H9 (cell line): ENCODE results near the gene SLC38A5. TPM values are rescaled to one million over a fixed set of nuclear protein-coding genes. Genes with fewer than 3 reads are reported as not detected.

Source experiments
- DNase-seq: peaks from one replicate; pipeline ENCODE4 v3.0.0-alpha.2; 2017
- H2AFZ ChIP-seq: one replicate; pipeline ENCODE4 v1.6.1; 2013; ENCODE audit warnings: mild to moderate bottlenecking, low read length, control low read depth, moderate library complexity
- H2AK5ac ChIP-seq: 2 replicates; pipeline ENCODE4 v1.6.1; 2013; ENCODE audit warnings: low read length, control low read depth, mixed read lengths; ENCODE audit not compliant: insufficient read length
- H2BK120ac ChIP-seq: one replicate; pipeline ENCODE4 v1.6.1; 2013; ENCODE audit warnings: low read depth, mild to moderate bottlenecking, low read length, control low read depth, inconsistent platforms; ENCODE audit not compliant: poor library complexity, severe bottlenecking
- H2BK12ac ChIP-seq: 2 replicates; pipeline ENCODE4 v1.6.1; 2013; ENCODE audit warnings: low read length, control low read depth, mixed read lengths, low read depth; ENCODE audit not compliant: insufficient read length
- H2BK15ac ChIP-seq: 2 replicates; pipeline ENCODE4 v1.6.1; 2013; ENCODE audit warnings: low read depth, low read length, control low read depth
- H2BK20ac ChIP-seq: one replicate; pipeline ENCODE4 v1.6.1; 2013; ENCODE audit warnings: low read depth, mild to moderate bottlenecking, low read length, control low read depth, inconsistent platforms; ENCODE audit not compliant: poor library complexity, severe bottlenecking
- H2BK5ac ChIP-seq: 2 replicates; pipeline ENCODE4 v1.6.1; 2013; ENCODE audit warnings: low read length, control low read depth, mixed read lengths; ENCODE audit not compliant: insufficient read length
- H3K14ac ChIP-seq: 2 replicates; pipeline ENCODE4 v1.6.1; 2013; ENCODE audit warnings: low read length, control low read depth; ENCODE audit not compliant: insufficient read depth
- H3K18ac ChIP-seq: 2 replicates; pipeline ENCODE4 v1.6.1; 2013; ENCODE audit warnings: low read depth, mild to moderate bottlenecking, mixed read lengths, low read length, control low read depth; ENCODE audit not compliant: insufficient read length
- H3K23ac ChIP-seq: 2 replicates; pipeline ENCODE4 v1.6.1; 2013; ENCODE audit warnings: low read length, control low read depth, mixed read lengths, low read depth; ENCODE audit not compliant: insufficient read length
- H3K23me2 ChIP-seq: 2 replicates; pipeline ENCODE4 v1.6.1; 2013; ENCODE audit warnings: low read depth, mild to moderate bottlenecking, mixed read lengths, low read length, control low read depth; ENCODE audit not compliant: insufficient read length, poor library complexity, severe bottlenecking
- H3K27ac ChIP-seq: 2 replicates; pipeline ENCODE4 v1.5.1; 2013; ENCODE audit warnings: low read length, control low read depth, mixed read lengths, low read depth; ENCODE audit not compliant: insufficient read length
- H3K27me3 ChIP-seq: 2 replicates; pipeline ENCODE4 v1.6.1; 2013; ENCODE audit warnings: low read length, control low read depth, inconsistent platforms; ENCODE audit not compliant: insufficient read depth
- H3K4ac ChIP-seq: 2 replicates; pipeline ENCODE4 v1.6.1; 2013; ENCODE audit warnings: low read depth, mild to moderate bottlenecking, control low read depth, inconsistent platforms, low read length, moderate library complexity
- H3K4me1 ChIP-seq: 2 replicates; pipeline ENCODE4 v1.6.1; 2013; ENCODE audit warnings: low read length, control low read depth, inconsistent platforms; ENCODE audit not compliant: insufficient read depth
- H3K4me2 ChIP-seq: 2 replicates; pipeline ENCODE4 v1.6.1; 2013; ENCODE audit warnings: low read length, control low read depth, mixed read lengths; ENCODE audit not compliant: insufficient read length, insufficient read depth
- H3K56ac ChIP-seq: 2 replicates; pipeline ENCODE4 v1.6.1; 2013; ENCODE audit warnings: low read depth, mild to moderate bottlenecking, mixed read lengths, low read length, control low read depth; ENCODE audit not compliant: insufficient read length
- H3K79me1 ChIP-seq: 2 replicates; pipeline ENCODE4 v1.6.1; 2013; ENCODE audit warnings: low read depth, mild to moderate bottlenecking, moderate library complexity, low read length, control low read depth, inconsistent platforms; ENCODE audit not compliant: insufficient read depth, poor library complexity, severe bottlenecking
- H3K79me2 ChIP-seq: 2 replicates; pipeline ENCODE4 v1.6.1; 2013; ENCODE audit warnings: low read length, control low read depth, inconsistent platforms; ENCODE audit not compliant: insufficient read depth
- H3K9ac ChIP-seq: 2 replicates; pipeline ENCODE4 v1.6.1; 2013; ENCODE audit warnings: low read length, control low read depth, mixed read lengths; ENCODE audit not compliant: insufficient read length; ENCODE audit errors: extremely low read depth
- H3K9me3 ChIP-seq: one replicate; pipeline ENCODE4 v1.6.1; 2013; ENCODE audit warnings: low read depth, low read length, inconsistent platforms; ENCODE audit not compliant: control insufficient read depth
- H3T11ph ChIP-seq: one replicate; pipeline ENCODE4 v1.6.1; 2013; ENCODE audit warnings: mild to moderate bottlenecking, low read length, control low read depth, inconsistent platforms
- H4K20me1 ChIP-seq: one replicate; pipeline ENCODE4 v1.6.1; 2013; ENCODE audit not compliant: control insufficient read depth, insufficient read length, insufficient read depth
- H4K5ac ChIP-seq: 2 replicates; pipeline ENCODE4 v1.6.1; 2013; ENCODE audit warnings: low read depth, mild to moderate bottlenecking, mixed read lengths, low read length, control low read depth; ENCODE audit not compliant: insufficient read length
- H4K8ac ChIP-seq: replicated peaks from 2 replicates; pipeline ENCODE4 v1.6.1; 2013; ENCODE audit warnings: low read length, control low read depth, mixed read lengths, low read depth; ENCODE audit not compliant: insufficient read length
- H4K91ac ChIP-seq: 2 replicates; pipeline ENCODE4 v1.6.1; 2013; ENCODE audit warnings: low read depth, mild to moderate bottlenecking, moderate library complexity, mixed read lengths, low read length, control low read depth; ENCODE audit not compliant: insufficient read length
- H3K27ac Mint-ChIP-seq, 3 experiments: 2 replicates in 2 of 3; 3 replicates in 1 of 3; pipeline ENCODE4 v1.8.0; 2020 to 2021; ENCODE audit warnings: mixed read lengths in 3 of 3, mild to moderate bottlenecking in 1 of 3, moderate library complexity in 1 of 3
- H3K27me3 Mint-ChIP-seq: 2 replicates; pipeline ENCODE4 v1.8.0; 2021; ENCODE audit warnings: low read depth, mild to moderate bottlenecking, moderate library complexity, mixed read lengths
- H3K36me3 Mint-ChIP-seq, 3 experiments: 2 replicates in 2 of 3; 3 replicates in 1 of 3; pipeline ENCODE4 v1.8.0; 2020 to 2021; ENCODE audit warnings: low read depth in 3 of 3, mixed read lengths in 3 of 3; ENCODE audit not compliant: insufficient read depth in 1 of 3
- H3K4me1 Mint-ChIP-seq, 2 experiments: 2 replicates each; pipeline ENCODE4 v1.8.0; 2020; ENCODE audit warnings: mixed read lengths in 2 of 2
- H3K4me3 Mint-ChIP-seq, 2 experiments: 2 replicates in 1 of 2; 3 replicates in 1 of 2; pipeline ENCODE4 v1.8.0; 2020 to 2021; ENCODE audit warnings: mild to moderate bottlenecking in 2 of 2, mixed read lengths in 2 of 2, moderate library complexity in 1 of 2
- H3K9me3 Mint-ChIP-seq, 2 experiments: 2 replicates in 1 of 2; 3 replicates in 1 of 2; pipeline ENCODE4 v1.8.0; 2020; ENCODE audit warnings: mild to moderate bottlenecking in 2 of 2, mixed read lengths in 2 of 2, moderate library complexity in 1 of 2
- WGBS: extraction: QIAGEN DNeasy Blood & Tissue Kit; methylation state at CpG from one replicate; pipeline ENCODE4 v1.1.7; 2013; ENCODE audit warnings: missing lambda C conversion rate, low lambda C conversion rate, mixed read lengths; ENCODE audit not compliant: insufficient read length; ENCODE audit errors: extremely low coverage; 5-methylcytosine and 5-hydroxymethylcytosine counted together
- total RNA-seq: library from RNA; stranded (reverse); gene quantifications from 2 replicates; pipeline ENCODE4 v1.2.1, GENCODE V29; 2021
- TF ChIP-seq, protein P1 (sequence below): fragments of 200-600 bp; sonication (generic); conservative IDR thresholded peaks from 3 replicates; pipeline ENCODE4 v1.8.0; 2021; ENCODE audit warnings: antibody characterized with exemption, mild to moderate bottlenecking

Gene SLC38A5
- total RNA-seq, 1 experiment from 2014 or later, result 28.3 TPM

GRCh38 chrX:48474127-48474526 is 4.1 kb upstream of the SLC38A5 start:
- H3K4me2 ChIP-seq, result peak overlapping the region; percentile 13
- H2BK12ac ChIP-seq, result no peak overlapping the region
- no peaks in the 10 kb centered on the region for H3K79me1 ChIP-seq
- H2AFZ ChIP-seq, result no peak overlapping the region
- no peak overlapping the region for H3K4ac ChIP-seq
- H4K5ac ChIP-seq, result no peak overlapping the region
- H4K8ac ChIP-seq, result no peak overlapping the region
- no peak overlapping the region for H4K91ac ChIP-seq
- DNase-seq, result no peak
- Mint-ChIP-seq H3K27ac (peak overlapping the region in 2 of 3 experiments; percentile 41 to 79; a peak in 4 of 7 replicates), H3K36me3 (peaks cover 13 to 25% (median 14%) of the 10 kb centered on the region in 3 experiments), H3K4me1 (peaks cover 30 to 40% of the 10 kb centered on the region in 2 experiments), H3K9me3 (peaks cover 77 to 84% of the 10 kb centered on the region in 2 experiments), H3K27me3 (peaks cover 2% of the 10 kb centered on the region; the same call in 1 of the 2 replicates), H3K4me3 (peak overlapping the region; percentile 15 to 68; a peak in 4 of 5 replicates)
- no peak overlapping the region for H2BK20ac ChIP-seq
- no peak overlapping the region for H3K23ac ChIP-seq
- H3K27ac ChIP-seq, result no peak overlapping the region
- no peaks in the 10 kb centered on the region for H3K27me3 ChIP-seq
- H3T11ph ChIP-seq, result no peak overlapping the region
- H3K56ac ChIP-seq, result no peak overlapping the region
- H3K14ac ChIP-seq, result no peak overlapping the region
- no peak overlapping the region for H2BK15ac ChIP-seq
- H2BK5ac ChIP-seq, result no peak overlapping the region
- no peaks in the 10 kb centered on the region for H4K20me1 ChIP-seq
- H3K4me1 ChIP-seq, result peaks cover 2% of the 10 kb centered on the region; the same call in 1 of the 2 replicates
- H2AK5ac ChIP-seq, result no peak overlapping the region
- TF ChIP-seq, protein P1, sequence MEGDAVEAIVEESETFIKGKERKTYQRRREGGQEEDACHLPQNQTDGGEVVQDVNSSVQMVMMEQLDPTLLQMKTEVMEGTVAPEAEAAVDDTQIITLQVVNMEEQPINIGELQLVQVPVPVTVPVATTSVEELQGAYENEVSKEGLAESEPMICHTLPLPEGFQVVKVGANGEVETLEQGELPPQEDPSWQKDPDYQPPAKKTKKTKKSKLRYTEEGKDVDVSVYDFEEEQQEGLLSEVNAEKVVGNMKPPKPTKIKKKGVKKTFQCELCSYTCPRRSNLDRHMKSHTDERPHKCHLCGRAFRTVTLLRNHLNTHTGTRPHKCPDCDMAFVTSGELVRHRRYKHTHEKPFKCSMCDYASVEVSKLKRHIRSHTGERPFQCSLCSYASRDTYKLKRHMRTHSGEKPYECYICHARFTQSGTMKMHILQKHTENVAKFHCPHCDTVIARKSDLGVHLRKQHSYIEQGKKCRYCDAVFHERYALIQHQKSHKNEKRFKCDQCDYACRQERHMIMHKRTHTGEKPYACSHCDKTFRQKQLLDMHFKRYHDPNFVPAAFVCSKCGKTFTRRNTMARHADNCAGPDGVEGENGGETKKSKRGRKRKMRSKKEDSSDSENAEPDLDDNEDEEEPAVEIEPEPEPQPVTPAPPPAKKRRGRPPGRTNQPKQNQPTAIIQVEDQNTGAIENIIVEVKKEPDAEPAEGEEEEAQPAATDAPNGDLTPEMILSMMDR, result peak; percentile 39; the same call in 2 of the 3 replicates
- peaks cover 43% of the 10 kb centered on the region for H3K9me3 ChIP-seq
- H3K18ac ChIP-seq, result no peak overlapping the region
- WGBS, result no CpG with 5 or more reads among the region's 10 CpGs
- H3K79me2 ChIP-seq, result peaks cover 3% of the 10 kb centered on the region; the same call in 1 of the 2 replicates
- H3K23me2 ChIP-seq, result no peaks in the 10 kb centered on the region
- H2BK120ac ChIP-seq, result no peak overlapping the region
- H3K9ac ChIP-seq, result no peak overlapping the region
